CD4-positive, alpha-beta T cell (primary cell): ENCODE results near the gene FAM149A. TPM values are rescaled to one million over a fixed set of nuclear protein-coding genes. Genes with fewer than 3 reads are reported as not detected.

ENCODE experiments used
- ATAC-seq: fragments of 200-7000 bp; cut with Tn5 transposase; one replicate; pipeline ENCODE4 v1.10.0; 2022; ENCODE audit warnings: mild to moderate bottlenecking; ENCODE audit not compliant: poor library complexity
- CTCF ChIA-PET: fragments of 350-600 bp; sonication (Branson Sonifier 250); formaldehyde crosslinking; loops from one replicate; lab custom pipeline; 2021; ENCODE audit warnings: antibody characterized with exemption, inconsistent platforms; lab: Charles Lee
- POLR2A ChIA-PET: fragments of 350-600 bp; sonication (Branson Sonifier 250); formaldehyde crosslinking; loops from one replicate; lab custom pipeline; 2021; ENCODE audit warnings: antibody characterized with exemption, inconsistent platforms; lab: Charles Lee
- DNase-seq, 14 experiments: peaks; one replicate each; pipeline ENCODE4 v3.0.0-alpha.2; 2013 to 2020; ENCODE audit warnings: mixed read lengths in 2 of 14
- H3K27ac ChIP-seq, 2 donors: one replicate each; pipeline versions ENCODE4 v1.5.1 to v1.7.0; 2013; ENCODE audit warnings: low read length in 2 of 2, low read depth in 1 of 2, mild to moderate bottlenecking in 1 of 2
- H3K27me3 ChIP-seq, 2 experiments: 1 replicate in 1 of 2; 2 replicates in 1 of 2; pipeline versions ENCODE4 v1.6.1 to v1.7.0; 2013; ENCODE audit warnings: low read length in 2 of 2, control low read depth in 1 of 2, mild to moderate bottlenecking in 1 of 2, moderate library complexity in 1 of 2; ENCODE audit not compliant: insufficient read depth in 2 of 2, control insufficient read depth in 1 of 2
- H3K36me3 ChIP-seq: one replicate; pipeline ENCODE4 v1.6.1; 2013; ENCODE audit warnings: low read length, control low read depth; ENCODE audit not compliant: insufficient read depth
- H3K4me1 ChIP-seq: one replicate; pipeline ENCODE4 v1.6.1; 2013; ENCODE audit warnings: low read length, control low read depth; ENCODE audit not compliant: insufficient read depth
- H3K4me3 ChIP-seq: one replicate; pipeline ENCODE4 v1.5.1; 2013; ENCODE audit warnings: mild to moderate bottlenecking, low read length, moderate library complexity
- H3K9me3 ChIP-seq, 2 experiments: 1 replicate in 1 of 2; 2 replicates in 1 of 2; pipeline versions ENCODE4 v1.6.1 to v1.7.0; 2013; ENCODE audit warnings: low read length in 2 of 2, mild to moderate bottlenecking in 2 of 2, control low read depth in 1 of 2, moderate library complexity in 1 of 2; ENCODE audit not compliant: control insufficient read depth in 1 of 2, insufficient read depth in 1 of 2
- H3K27ac Mint-ChIP-seq: one replicate; pipeline ENCODE4 v1.8.0; 2020; ENCODE audit warnings: mixed read lengths
- H3K27me3 Mint-ChIP-seq: one replicate; pipeline ENCODE4 v1.8.0; 2021; ENCODE audit warnings: mixed read lengths
- H3K36me3 Mint-ChIP-seq: one replicate; pipeline ENCODE4 v1.8.0; 2021; ENCODE audit warnings: low read depth, mixed read lengths
- H3K4me1 Mint-ChIP-seq: one replicate; pipeline ENCODE4 v1.8.0; 2021; ENCODE audit warnings: low read depth, mixed read lengths
- H3K4me3 Mint-ChIP-seq: one replicate; pipeline ENCODE4 v1.8.0; 2020; ENCODE audit warnings: mild to moderate bottlenecking, mixed read lengths
- H3K9me3 Mint-ChIP-seq: one replicate; pipeline ENCODE4 v1.8.0; 2020; ENCODE audit warnings: mixed read lengths
- CTCF ChIP-seq: fragments of 200-600 bp; IDR thresholded peaks from one replicate; pipeline ENCODE4 v1.8.0; 2022; ENCODE audit warnings: antibody characterized with exemption, mild to moderate bottlenecking
- intact Hi-C, 2 experiments: fragments of 100-400 bp; cut with DNase I in 1 of 2; cut with micrococcal nuclease in 1 of 2; formaldehyde crosslinking; loops; one replicate each; pipeline versions ENCODE4 v1.15.1 to v1.9.0; 2023 to 2025; cut with DNase I, micrococcal nuclease
- total RNA-seq, 174 experiments: library from RNA in 2 of 174; stranded (reverse) in 2 of 174; gene quantifications; one replicate each; pipeline ENCODE4 v1.2.3 and lab custom pipeline; 2021 to 2026

Gene FAM149A
- total RNA-seq, 2 experiments from 2014 or later: 0.61 to 1.1 TPM

GRCh38 chr4:186095406-186095805, 9.1 kb upstream of the FAM149A start:
- no peak for TF ChIP-seq CTCF
- no peak overlapping the region for H3K4me3 Mint-ChIP-seq
- H3K27me3 ChIP-seq: peaks cover 0 to 2% of the 10 kb centered on the region in 2 experiments

GRCh38 chr4:186096681-186097165, 7.8 kb upstream of the FAM149A start:
- H3K27me3 ChIP-seq: peaks cover 0 to 5% of the 10 kb centered on the region in 2 experiments
- no peak overlapping the region for H3K27ac ChIP-seq
- Mint-ChIP-seq H3K36me3 (no peaks in the 10 kb centered on the region), H3K4me3 (no peak overlapping the region), H3K27ac (no peak overlapping the region), H3K9me3 (no peaks in the 10 kb centered on the region), H3K4me1 (no peaks in the 10 kb centered on the region), H3K27me3 (peaks cover 28% of the 10 kb centered on the region)
- no peaks in the 10 kb centered on the region for H3K9me3 ChIP-seq
- H3K4me3 ChIP-seq: no peak overlapping the region
- intact Hi-C loops: no loop called here
- no peaks in the 10 kb centered on the region for H3K36me3 ChIP-seq
- ChIA-PET POLR2A (no interaction called here), CTCF (no interaction called here)
- ATAC-seq (no peak), DNase-seq (no peak)
- TF ChIP-seq CTCF: no peak
- no peaks in the 10 kb centered on the region for H3K4me1 ChIP-seq

More at GRCh38 chr4:186095406-186095805, 9.1 kb upstream of the FAM149A start:
- Mint-ChIP-seq H3K9me3 (no peaks in the 10 kb centered on the region), H3K4me1 (no peaks in the 10 kb centered on the region), H3K27me3 (peaks cover 19% of the 10 kb centered on the region), H3K36me3 (no peaks in the 10 kb centered on the region), H3K27ac (no peak overlapping the region)
- no peak overlapping the region for H3K27ac ChIP-seq
- intact Hi-C loops: no loop called here
- ATAC-seq (no peak), DNase-seq (no peak)
- no peaks in the 10 kb centered on the region for H3K36me3 ChIP-seq
- H3K4me1 ChIP-seq: no peaks in the 10 kb centered on the region
- no peak overlapping the region for H3K4me3 ChIP-seq
- CTCF ChIA-PET: no interaction called here
- no peaks in the 10 kb centered on the region for H3K9me3 ChIP-seq
- POLR2A ChIA-PET: no interaction called here

- no peak overlapping the region for H3K4me3 Mint-ChIP-seq
These were observed 7.1 kb upstream of the FAM149A start for GRCh38 chr4:186097386-186097785.

More at GRCh38 chr4:186097386-186097785, 7.1 kb upstream of the FAM149A start:
- no peaks in the 10 kb centered on the region for H3K9me3 ChIP-seq
- H3K4me1 Mint-ChIP-seq: no peaks in the 10 kb centered on the region
- TF ChIP-seq CTCF: no peak
- intact Hi-C loops: no loop called here
- ChIA-PET POLR2A (no interaction called here), CTCF (no interaction called here)
- no peaks in the 10 kb centered on the region for H3K36me3 ChIP-seq
- H3K9me3 Mint-ChIP-seq: no peaks in the 10 kb centered on the region
- ATAC-seq: no peak
- no peak for DNase-seq
- no peaks in the 10 kb centered on the region for H3K36me3 Mint-ChIP-seq
- H3K4me3 ChIP-seq: no peak overlapping the region
- peaks cover 29% of the 10 kb centered on the region for H3K27me3 Mint-ChIP-seq
- H3K27me3 ChIP-seq: peaks cover under 1 to 5% of the 10 kb centered on the region in 2 experiments
- no peak overlapping the region for H3K27ac Mint-ChIP-seq
- H3K27ac ChIP-seq: no peak overlapping the region
- no peaks in the 10 kb centered on the region for H3K4me1 ChIP-seq
